ENCODE measurements around the gene C1orf21. TPM values are rescaled to one million over a fixed set of nuclear protein-coding genes. Genes with fewer than 3 reads are reported as not detected.
A peak's percentile ranks its signal among the peaks of the same experiment; 100 is the strongest.

Gene C1orf21
- total RNA-seq, 4 donors from 2014 or later = 36.3 to 115 (median 79.4) TPM

DNA sequence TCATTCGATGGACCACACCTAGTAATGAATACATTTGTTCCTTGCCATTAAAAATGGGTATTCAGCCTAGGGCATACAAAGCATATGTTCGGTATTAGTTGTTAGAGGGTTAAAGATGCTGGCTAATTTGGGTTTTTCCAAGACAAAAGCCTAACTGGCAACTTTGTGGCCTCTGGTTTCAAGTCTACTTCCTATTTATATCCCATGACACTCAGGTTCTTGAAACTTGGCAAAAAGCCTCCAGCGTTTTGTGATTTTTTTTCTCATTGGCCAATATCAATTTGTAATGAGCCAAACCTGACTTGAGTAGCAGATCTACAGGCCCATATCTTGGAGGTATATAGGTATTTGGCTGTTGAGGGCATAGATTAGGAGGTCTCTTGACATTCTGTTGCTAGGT is 75.3 kb downstream of the C1orf21 start:
- Histone ChIP-seq H3K4me1 (peaks cover 0 to 14% (median 3%) of the 10 kb centered on the region in 4 donors), H3K9me3 (no peaks in the 10 kb centered on the region), H3K36me3 (no peaks in the 10 kb centered on the region), H3K4me3 (no peak overlapping the region), H3K27me3 (no peaks in the 10 kb centered on the region), H3K27ac (peak overlapping the region in 1 of 4 donors; percentile 5)
- DNase-seq = no peak
- no peak for TF ChIP-seq POLR2A (IDR thresholded peaks at IDR 0.05)
- no peak for TF ChIP-seq CTCF (IDR thresholded peaks at IDR 0.05)

DNA sequence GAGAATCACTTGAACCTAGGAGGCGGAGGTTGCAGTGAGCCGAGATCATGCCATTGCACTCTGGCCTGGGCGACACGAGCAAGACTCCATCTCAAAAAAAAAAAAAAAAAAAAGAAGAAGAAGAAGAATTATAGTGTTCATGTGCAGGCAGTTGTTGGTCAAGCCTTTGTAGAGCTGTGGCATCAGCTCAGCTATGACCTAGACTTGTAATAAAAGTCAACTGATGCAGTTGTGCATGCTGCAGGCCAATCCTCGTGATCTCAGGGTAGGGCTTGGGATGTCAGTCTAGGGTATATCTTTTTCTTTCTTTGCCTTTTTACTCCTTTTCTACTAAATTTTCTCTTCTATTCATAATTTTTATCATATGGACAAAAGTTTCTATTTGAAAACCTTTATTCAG is 76.2 kb downstream of the C1orf21 start:
- Histone ChIP-seq H3K27ac (no peak overlapping the region), H3K27me3 (no peaks in the 10 kb centered on the region), H3K4me3 (no peak overlapping the region), H3K36me3 (no peaks in the 10 kb centered on the region), H3K4me1 (peaks cover 0 to 11% (median 3%) of the 10 kb centered on the region in 4 donors), H3K9me3 (no peaks in the 10 kb centered on the region)
- no peak for DNase-seq
- no peak for TF ChIP-seq CTCF (IDR thresholded peaks at IDR 0.05)
- no peak for TF ChIP-seq POLR2A (IDR thresholded peaks at IDR 0.05)

- Histone ChIP-seq H3K4me1 (peaks cover 0 to 9% (median 3%) of the 10 kb centered on the region in 4 donors), H3K27me3 (no peaks in the 10 kb centered on the region), H3K27ac (no peak overlapping the region), H3K4me3 (no peak overlapping the region), H3K9me3 (no peaks in the 10 kb centered on the region), H3K36me3 (no peaks in the 10 kb centered on the region)
- no peak for DNase-seq
- TF ChIP-seq CTCF (IDR thresholded peaks at IDR 0.05) = no peak
- TF ChIP-seq POLR2A (IDR thresholded peaks at IDR 0.05) = no peak
Observed at GRCh38 chr1:184463680-184464079, 76.9 kb downstream of the C1orf21 start.

GRCh38 chr1:184464757-184465156 is 77.9 kb downstream of the C1orf21 start:
- no peaks in the 10 kb centered on the region for H3K9me3 ChIP-seq
- no peaks in the 10 kb centered on the region for H3K36me3 ChIP-seq
- peaks cover 0 to 5% (median 1%) of the 10 kb centered on the region in 4 donors for H3K4me1 ChIP-seq
- no peak overlapping the region for H3K27ac ChIP-seq
- no peak for DNase-seq
- H3K4me3 ChIP-seq = no peak overlapping the region
- H3K27me3 ChIP-seq = no peaks in the 10 kb centered on the region
- no peak for TF ChIP-seq POLR2A (IDR thresholded peaks at IDR 0.05)
- TF ChIP-seq CTCF (IDR thresholded peaks at IDR 0.05) = no peak

- Histone ChIP-seq H3K9me3 (no peaks in the 10 kb centered on the region), H3K4me1 (peaks cover 0 to 5% (median 0%) of the 10 kb centered on the region in 4 donors), H3K27me3 (no peaks in the 10 kb centered on the region), H3K4me3 (no peak overlapping the region), H3K36me3 (no peaks in the 10 kb centered on the region), H3K27ac (peak overlapping the region in 1 of 4 donors; percentile 27)
- no peak for DNase-seq
- no peak for TF ChIP-seq POLR2A (IDR thresholded peaks at IDR 0.05)
- peak in 1 of 6 experiments; percentile 17 for TF ChIP-seq CTCF (IDR thresholded peaks at IDR 0.05)
Observed at GRCh38 chr1:184465489-184466146, 78.8 kb downstream of the C1orf21 start.

All from Peyer's patch (tissue), 4 donors.